ENCODE data around the gene ANKRD44. TPM values are rescaled to one million over a fixed set of nuclear protein-coding genes. Genes with fewer than 3 reads are reported as not detected.

The ANKRD44 gene
- total RNA-seq, 1 donor from 2014 or later, result 8.1 TPM

DNA sequence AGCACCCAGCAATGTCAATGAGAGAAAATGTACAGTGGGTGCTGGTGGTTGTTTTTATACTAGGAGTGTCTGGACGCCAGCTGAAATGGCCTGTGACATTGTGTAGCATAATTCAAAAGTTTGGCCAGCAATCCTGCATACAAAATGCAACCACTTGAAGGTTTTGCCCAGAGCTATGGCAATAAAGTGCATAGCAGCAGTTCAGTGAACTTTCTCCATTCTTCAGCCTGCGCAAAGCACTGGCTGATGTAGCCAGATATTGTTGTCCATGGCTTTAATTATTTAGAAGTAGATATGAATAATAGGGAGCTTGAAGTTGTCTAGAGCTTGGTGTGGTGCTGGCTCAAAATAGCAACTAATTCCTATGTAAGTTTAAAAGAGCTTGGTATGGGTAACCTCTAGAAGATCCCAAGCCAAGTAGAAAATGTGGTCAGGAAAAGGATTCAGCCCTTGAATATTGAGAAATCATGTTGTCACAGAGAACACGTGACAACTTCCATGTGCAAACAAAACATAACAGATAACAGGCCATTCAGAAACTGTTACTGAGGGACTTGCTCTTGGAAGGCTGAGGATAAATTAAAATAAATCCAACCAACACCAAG is 350.7 kb downstream of the ANKRD44 start:
- no peaks in the 10 kb centered on the region for H3K4me1 Mint-ChIP-seq (ENCODE audit: unreplicated experiment)
- no peaks in the 10 kb centered on the region for H3K27me3 Mint-ChIP-seq (ENCODE audit: unreplicated experiment)
- no peak overlapping the region for H3K4me3 Mint-ChIP-seq (ENCODE audit: unreplicated experiment)
- no peaks in the 10 kb centered on the region for H3K36me3 Mint-ChIP-seq (ENCODE audit: low read depth, unreplicated experiment)
- TF ChIP-seq, protein P1, sequence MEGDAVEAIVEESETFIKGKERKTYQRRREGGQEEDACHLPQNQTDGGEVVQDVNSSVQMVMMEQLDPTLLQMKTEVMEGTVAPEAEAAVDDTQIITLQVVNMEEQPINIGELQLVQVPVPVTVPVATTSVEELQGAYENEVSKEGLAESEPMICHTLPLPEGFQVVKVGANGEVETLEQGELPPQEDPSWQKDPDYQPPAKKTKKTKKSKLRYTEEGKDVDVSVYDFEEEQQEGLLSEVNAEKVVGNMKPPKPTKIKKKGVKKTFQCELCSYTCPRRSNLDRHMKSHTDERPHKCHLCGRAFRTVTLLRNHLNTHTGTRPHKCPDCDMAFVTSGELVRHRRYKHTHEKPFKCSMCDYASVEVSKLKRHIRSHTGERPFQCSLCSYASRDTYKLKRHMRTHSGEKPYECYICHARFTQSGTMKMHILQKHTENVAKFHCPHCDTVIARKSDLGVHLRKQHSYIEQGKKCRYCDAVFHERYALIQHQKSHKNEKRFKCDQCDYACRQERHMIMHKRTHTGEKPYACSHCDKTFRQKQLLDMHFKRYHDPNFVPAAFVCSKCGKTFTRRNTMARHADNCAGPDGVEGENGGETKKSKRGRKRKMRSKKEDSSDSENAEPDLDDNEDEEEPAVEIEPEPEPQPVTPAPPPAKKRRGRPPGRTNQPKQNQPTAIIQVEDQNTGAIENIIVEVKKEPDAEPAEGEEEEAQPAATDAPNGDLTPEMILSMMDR (IDR thresholded peaks at IDR 0.05; ENCODE audit: unreplicated experiment), result no peak
- no peaks in the 10 kb centered on the region for H3K9me3 Mint-ChIP-seq (ENCODE audit: unreplicated experiment)
- DNase-seq (ENCODE audit: low spot score), result no peak
- H3K27ac Mint-ChIP-seq (ENCODE audit: unreplicated experiment), result no peak overlapping the region

- Mint-ChIP-seq H3K27ac (ENCODE audit: unreplicated experiment) (no peak overlapping the region), H3K9me3 (ENCODE audit: unreplicated experiment) (no peaks in the 10 kb centered on the region), H3K27me3 (ENCODE audit: unreplicated experiment) (no peaks in the 10 kb centered on the region), H3K4me3 (ENCODE audit: unreplicated experiment) (no peak overlapping the region), H3K4me1 (ENCODE audit: unreplicated experiment) (no peaks in the 10 kb centered on the region), H3K36me3 (ENCODE audit: low read depth, unreplicated experiment) (no peaks in the 10 kb centered on the region)
- TF ChIP-seq, protein P1 (IDR thresholded peaks at IDR 0.05; ENCODE audit: unreplicated experiment), result no peak
- no peak for DNase-seq (ENCODE audit: low spot score)
These were observed 351.3 kb downstream of the ANKRD44 start for GRCh38 chr2:196959281-196959680.

DNA sequence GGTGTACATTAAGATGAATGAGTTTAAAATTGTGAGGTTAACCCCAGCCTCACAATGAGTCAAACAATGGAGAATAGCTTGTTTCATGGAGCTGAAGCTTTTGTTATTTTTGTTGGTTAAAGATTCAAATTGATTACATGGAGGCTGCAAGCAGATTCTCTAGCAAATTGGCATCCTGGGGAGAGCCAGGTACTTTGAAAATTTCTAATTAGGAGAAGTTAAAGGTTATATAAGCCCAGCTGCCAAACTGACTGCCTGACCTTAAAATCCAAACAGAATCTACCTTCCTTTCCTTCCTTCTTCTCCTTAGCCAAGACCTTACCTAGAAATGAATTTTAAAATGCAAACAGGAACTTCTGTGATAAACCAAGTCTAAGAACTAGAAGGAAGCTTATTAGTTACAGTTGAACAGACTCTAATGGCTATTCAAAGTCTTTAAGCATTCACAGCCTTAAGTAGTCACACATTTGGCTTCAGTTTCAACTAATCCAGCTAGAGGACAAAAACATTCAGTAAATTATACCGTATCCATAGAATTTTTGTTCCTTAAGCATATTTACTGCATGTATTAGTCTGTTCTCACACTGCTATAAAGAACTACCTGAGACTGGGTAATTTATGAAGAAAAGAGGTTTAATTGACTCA is 352.6 kb downstream of the ANKRD44 start:
- no peaks in the 10 kb centered on the region for H3K36me3 Mint-ChIP-seq (ENCODE audit: low read depth, unreplicated experiment)
- no peaks in the 10 kb centered on the region for H3K4me1 Mint-ChIP-seq (ENCODE audit: unreplicated experiment)
- H3K4me3 Mint-ChIP-seq (ENCODE audit: unreplicated experiment), result no peak overlapping the region
- no peak overlapping the region for H3K27ac Mint-ChIP-seq (ENCODE audit: unreplicated experiment)
- no peaks in the 10 kb centered on the region for H3K9me3 Mint-ChIP-seq (ENCODE audit: unreplicated experiment)
- DNase-seq (ENCODE audit: low spot score), result no peak
- no peaks in the 10 kb centered on the region for H3K27me3 Mint-ChIP-seq (ENCODE audit: unreplicated experiment)
- TF ChIP-seq, protein P1 (IDR thresholded peaks at IDR 0.05; ENCODE audit: unreplicated experiment), result no peak

DNA sequence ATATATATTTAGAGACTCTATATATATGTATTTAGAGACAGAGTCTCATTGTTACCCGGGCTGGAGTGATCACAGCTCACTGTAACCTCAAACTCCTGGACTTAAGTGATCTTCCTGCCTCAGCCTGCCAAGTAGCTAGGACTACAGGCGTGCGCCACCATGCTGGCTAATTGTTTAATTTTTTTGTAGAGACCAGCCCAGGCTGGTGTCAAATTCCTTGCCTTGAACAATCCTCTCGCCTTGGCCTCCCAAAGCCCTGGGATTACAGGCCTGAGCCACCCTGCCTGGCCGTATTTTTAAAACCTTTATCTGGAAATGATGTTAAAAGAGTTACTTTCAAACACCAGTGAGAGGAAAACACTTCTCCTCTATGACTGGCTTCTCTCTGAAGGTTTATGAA is 353.1 kb downstream of the ANKRD44 start:
- no peak overlapping the region for H3K4me3 Mint-ChIP-seq (ENCODE audit: unreplicated experiment)
- TF ChIP-seq, protein P1 (IDR thresholded peaks at IDR 0.05; ENCODE audit: unreplicated experiment), result no peak
- no peaks in the 10 kb centered on the region for H3K36me3 Mint-ChIP-seq (ENCODE audit: low read depth, unreplicated experiment)
- DNase-seq (ENCODE audit: low spot score), result no peak
- H3K9me3 Mint-ChIP-seq (ENCODE audit: unreplicated experiment), result no peaks in the 10 kb centered on the region
- H3K4me1 Mint-ChIP-seq (ENCODE audit: unreplicated experiment), result no peaks in the 10 kb centered on the region
- H3K27ac Mint-ChIP-seq (ENCODE audit: unreplicated experiment), result no peak overlapping the region
- no peaks in the 10 kb centered on the region for H3K27me3 Mint-ChIP-seq (ENCODE audit: unreplicated experiment)

GRCh38 chr2:196956069-196956468 is 354.5 kb downstream of the ANKRD44 start:
- Mint-ChIP-seq H3K27me3 (ENCODE audit: unreplicated experiment) (no peaks in the 10 kb centered on the region), H3K27ac (ENCODE audit: unreplicated experiment) (no peak overlapping the region), H3K4me3 (ENCODE audit: unreplicated experiment) (no peak overlapping the region), H3K9me3 (ENCODE audit: unreplicated experiment) (no peaks in the 10 kb centered on the region), H3K4me1 (ENCODE audit: unreplicated experiment) (no peaks in the 10 kb centered on the region), H3K36me3 (ENCODE audit: low read depth, unreplicated experiment) (no peaks in the 10 kb centered on the region)
- TF ChIP-seq, protein P1 (IDR thresholded peaks at IDR 0.05; ENCODE audit: unreplicated experiment), result no peak
- DNase-seq (ENCODE audit: low spot score), result no peak
